ENCODE measurements around the gene STAC3.
"Not testable (repeated sequence)": the region's sequence is repeated elsewhere in the genome, so short reads cannot be mapped to it uniquely, and the experiment has no call there.

The STAC3 gene

GRCh38 chr12:57250956-57251355, at the start of gene STAC3:
Gene STAC3 (minus strand): TSS chr12:57251187. CDS start chr12:57249636, 1,551 bp downstream.
- in situ Hi-C loops (cut with MboI; ENCODE audit: low sequenced_read_pairs): no loop called here

GRCh38 chr12:57299514-57300016, 48.6 kb upstream of the STAC3 start:
- in situ Hi-C loops (cut with MboI; ENCODE audit: low sequenced_read_pairs): no loop called here

- in situ Hi-C loops (cut with MboI; ENCODE audit: low sequenced_read_pairs): no loop called here
These were observed 45.3 kb upstream of the STAC3 start for GRCh38 chr12:57296291-57296690.

GRCh38 chr12:57282073-57282472, 31.1 kb upstream of the STAC3 start:
- in situ Hi-C loops (cut with MboI; ENCODE audit: low sequenced_read_pairs): not testable (repeated sequence)

GRCh38 chr12:57280211-57281062, 29.4 kb upstream of the STAC3 start:
- in situ Hi-C loops (cut with MboI; ENCODE audit: low sequenced_read_pairs): no loop called here

- in situ Hi-C loops (cut with MboI; ENCODE audit: low sequenced_read_pairs): no loop called here
These were observed 27.7 kb upstream of the STAC3 start for GRCh38 chr12:57278465-57279381.

GRCh38 chr12:57276935-57277563, 26.1 kb upstream of the STAC3 start:
- in situ Hi-C loops (cut with MboI; ENCODE audit: low sequenced_read_pairs): no loop called here

- in situ Hi-C loops (cut with MboI; ENCODE audit: low sequenced_read_pairs): not testable (repeated sequence)
These were observed 25.2 kb upstream of the STAC3 start for GRCh38 chr12:57276233-57276632.

- in situ Hi-C loops (cut with MboI; ENCODE audit: low sequenced_read_pairs): no loop called here
These were observed 22.5 kb upstream of the STAC3 start for GRCh38 chr12:57273516-57273915.

- in situ Hi-C loops (cut with MboI; ENCODE audit: low sequenced_read_pairs): no loop called here
These were observed 21.6 kb upstream of the STAC3 start for GRCh38 chr12:57272337-57273151.

GRCh38 chr12:57270966-57271470, 20.0 kb upstream of the STAC3 start:
- in situ Hi-C loops (cut with MboI; ENCODE audit: low sequenced_read_pairs): no loop called here

GRCh38 chr12:57268264-57268663, 17.3 kb upstream of the STAC3 start:
- in situ Hi-C loops (cut with MboI; ENCODE audit: low sequenced_read_pairs): no loop called here

GRCh38 chr12:57266681-57267080, 15.7 kb upstream of the STAC3 start:
- in situ Hi-C loops (cut with MboI; ENCODE audit: low sequenced_read_pairs): no loop called here

- in situ Hi-C loops (cut with MboI; ENCODE audit: low sequenced_read_pairs): no loop called here
These were observed 12.1 kb upstream of the STAC3 start for GRCh38 chr12:57263096-57263495.

GRCh38 chr12:57262126-57262822, 11.3 kb upstream of the STAC3 start:
- in situ Hi-C loops (cut with MboI; ENCODE audit: low sequenced_read_pairs): no loop called here

GRCh38 chr12:57261428-57261865, 10.5 kb upstream of the STAC3 start:
- in situ Hi-C loops (cut with MboI; ENCODE audit: low sequenced_read_pairs): no loop called here

GRCh38 chr12:57260366-57260765, 9.4 kb upstream of the STAC3 start:
- in situ Hi-C loops (cut with MboI; ENCODE audit: low sequenced_read_pairs): no loop called here

- in situ Hi-C loops (cut with MboI; ENCODE audit: low sequenced_read_pairs): no loop called here
These were observed 8.3 kb upstream of the STAC3 start for GRCh38 chr12:57258977-57259970.
